Lower leg skin (tissue), 4 donors: Measurements from ENCODE around the gene RPRD1B. TPM values are rescaled to one million over a fixed set of nuclear protein-coding genes. Genes with fewer than 3 reads are reported as not detected.

Experiments
- DNase-seq, 2 donors: peaks; one replicate each; pipeline ENCODE4 v3.0.0-alpha.2; 2019; ENCODE audit warnings: low spot score in 2 of 2
- H3K4me3 ChIP-seq: fragments of 200-600 bp; sonication (generic); 2 replicates; pipeline ENCODE4 v1.5.1; 2017; ENCODE audit warnings: mild to moderate bottlenecking, low read depth; ENCODE audit not compliant: poor library complexity, severe bottlenecking
- CTCF ChIP-seq, 3 donors: fragments of 450-650 bp; IDR thresholded peaks; one replicate each; pipeline ENCODE4 v1.5.1; 2016; ENCODE audit warnings: antibody characterized with exemption in 3 of 3, mild to moderate bottlenecking in 3 of 3, moderate library complexity in 2 of 3
- POLR2A ChIP-seq, 2 donors: fragments of 450-650 bp; IDR thresholded peaks; one replicate each; pipeline ENCODE4 v1.6.1; 2016 to 2017; ENCODE audit warnings: antibody characterized with exemption in 2 of 2, mild to moderate bottlenecking in 1 of 2, moderate library complexity in 1 of 2
- WGBS, 2 donors: methylation state at CpG; one replicate each; pipeline ENCODE4 v1.1.5; 2018; 5-methylcytosine and 5-hydroxymethylcytosine counted together
- intact Hi-C: fragments of 100-400 bp; cut with DNase I; formaldehyde crosslinking; loops from one replicate; pipeline ENCODE4 v1.15.0; 2023; ENCODE audit warnings: low total_unique reads
- total RNA-seq, 4 donors: library from RNA; depleted of rRNA; stranded (reverse); fragments of >200 nt; gene quantifications; one replicate each; pipeline ENCODE4 v1.1.0, GENCODE V29; 2016

RPRD1B gene
- total RNA-seq, 4 donors from 2014 or later, result 16.3 to 37.5 (median 22.9) TPM

DNA sequence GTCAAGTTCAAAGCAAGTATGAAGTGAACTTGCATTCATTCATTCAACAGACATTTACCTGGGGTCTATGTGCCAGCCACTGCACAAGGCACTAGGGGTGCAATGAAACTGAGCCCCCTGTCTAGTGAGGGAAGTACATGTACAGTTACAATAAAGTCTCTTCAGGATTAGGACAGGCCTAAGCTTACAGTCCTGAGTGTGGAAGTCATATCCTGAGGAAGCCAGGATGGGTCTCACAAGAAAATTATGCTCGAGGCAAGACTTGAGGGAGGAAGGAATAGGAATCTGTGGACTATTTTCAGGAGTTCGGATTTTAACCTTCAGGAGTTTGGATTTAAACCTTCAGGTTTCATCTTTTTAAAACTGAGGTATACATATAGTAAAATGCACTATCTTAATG lies 19.7 kb upstream of the RPRD1B start:
- 81 to 88% methylated on average over 2 of the region's 2 CpGs for WGBS, 2 donors
- no peak overlapping the region for H3K4me3 ChIP-seq
- intact Hi-C loops, result no loop called here
- DNase-seq, result no peak
- TF ChIP-seq CTCF (IDR thresholded peaks at IDR 0.05) (no peak), POLR2A (IDR thresholded peaks at IDR 0.05) (no peak)

- no peak for TF ChIP-seq CTCF (IDR thresholded peaks at IDR 0.05)
- TF ChIP-seq POLR2A (IDR thresholded peaks at IDR 0.05), result no peak
Measured at GRCh38 chr20:38017959-38018358, 15.6 kb upstream of the RPRD1B start.

GRCh38 chr20:38018385-38018784 lies 15.2 kb upstream of the RPRD1B start:
- no peak overlapping the region for H3K4me3 ChIP-seq
- TF ChIP-seq CTCF (IDR thresholded peaks at IDR 0.05) (no peak), POLR2A (IDR thresholded peaks at IDR 0.05) (no peak)
- 97 to 99% methylated on average over 2 of the region's 2 CpGs for WGBS, 2 donors
- intact Hi-C loops, result no loop called here
- no peak for DNase-seq

More at GRCh38 chr20:38017959-38018358, 15.6 kb upstream of the RPRD1B start:
- WGBS, 2 donors, result 94 to 98% methylated on average over 1 of the region's 1 CpG
- intact Hi-C loops, result no loop called here
- DNase-seq, result no peak
- no peak overlapping the region for H3K4me3 ChIP-seq

- no peak for TF ChIP-seq POLR2A (IDR thresholded peaks at IDR 0.05)
- no peak for TF ChIP-seq CTCF (IDR thresholded peaks at IDR 0.05)
- 86 to 93% methylated on average over 2 of the region's 2 CpGs for WGBS, 2 donors
- H3K4me3 ChIP-seq, result no peak overlapping the region
- intact Hi-C loops, result no loop called here
- no peak for DNase-seq
Measured at GRCh38 chr20:38021087-38021772, 12.3 kb upstream of the RPRD1B start.

GRCh38 chr20:38023181-38024001 lies 10.2 kb upstream of the RPRD1B start:
- TF ChIP-seq CTCF (IDR thresholded peaks at IDR 0.05) (no peak), POLR2A (IDR thresholded peaks at IDR 0.05) (no peak)
- DNase-seq, result no peak
- H3K4me3 ChIP-seq, result no peak overlapping the region
- intact Hi-C loops, result no loop called here
- WGBS, 2 donors, result 79 to 89% methylated on average over 5 of the region's 5 CpGs
